ENCODE results near the gene ZNF587.

DNA sequence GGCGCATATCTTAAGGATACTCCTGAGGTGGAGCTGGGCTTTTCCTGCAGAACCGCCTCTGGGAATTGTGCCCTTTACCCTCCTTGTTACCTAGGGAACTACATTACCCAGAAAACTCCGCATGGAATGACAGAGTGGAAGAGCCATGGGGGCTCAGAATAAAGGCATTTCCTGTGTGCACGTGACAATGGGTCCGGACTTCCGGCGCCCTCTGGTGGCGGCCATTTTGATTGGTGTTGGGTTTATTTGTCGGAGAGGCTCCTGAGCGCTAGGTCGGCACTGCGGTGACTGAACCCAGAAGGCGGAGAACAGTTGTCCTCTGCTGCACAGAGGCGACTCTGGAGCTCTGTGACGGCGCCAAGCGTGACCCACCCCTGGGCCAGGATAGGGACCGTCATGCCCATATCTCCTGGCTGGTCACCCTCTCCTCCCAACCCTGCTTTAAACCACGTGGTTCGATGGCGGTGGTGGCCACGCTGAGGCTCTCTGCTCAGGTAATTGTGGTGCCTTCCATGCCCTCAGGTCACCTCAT, 19.5 kb upstream of the ZNF587 start, which contains the start of gene ZNF587B:
- TF ChIP-seq, protein P1, sequence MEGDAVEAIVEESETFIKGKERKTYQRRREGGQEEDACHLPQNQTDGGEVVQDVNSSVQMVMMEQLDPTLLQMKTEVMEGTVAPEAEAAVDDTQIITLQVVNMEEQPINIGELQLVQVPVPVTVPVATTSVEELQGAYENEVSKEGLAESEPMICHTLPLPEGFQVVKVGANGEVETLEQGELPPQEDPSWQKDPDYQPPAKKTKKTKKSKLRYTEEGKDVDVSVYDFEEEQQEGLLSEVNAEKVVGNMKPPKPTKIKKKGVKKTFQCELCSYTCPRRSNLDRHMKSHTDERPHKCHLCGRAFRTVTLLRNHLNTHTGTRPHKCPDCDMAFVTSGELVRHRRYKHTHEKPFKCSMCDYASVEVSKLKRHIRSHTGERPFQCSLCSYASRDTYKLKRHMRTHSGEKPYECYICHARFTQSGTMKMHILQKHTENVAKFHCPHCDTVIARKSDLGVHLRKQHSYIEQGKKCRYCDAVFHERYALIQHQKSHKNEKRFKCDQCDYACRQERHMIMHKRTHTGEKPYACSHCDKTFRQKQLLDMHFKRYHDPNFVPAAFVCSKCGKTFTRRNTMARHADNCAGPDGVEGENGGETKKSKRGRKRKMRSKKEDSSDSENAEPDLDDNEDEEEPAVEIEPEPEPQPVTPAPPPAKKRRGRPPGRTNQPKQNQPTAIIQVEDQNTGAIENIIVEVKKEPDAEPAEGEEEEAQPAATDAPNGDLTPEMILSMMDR (IDR thresholded peaks at IDR 0.05), result peak; percentile 81
- TF ChIP-seq POLR2AphosphoS5 (IDR thresholded peaks at IDR 0.05; ENCODE audit: low read depth, low read length), result no peak
- TF ChIP-seq, protein P2, sequence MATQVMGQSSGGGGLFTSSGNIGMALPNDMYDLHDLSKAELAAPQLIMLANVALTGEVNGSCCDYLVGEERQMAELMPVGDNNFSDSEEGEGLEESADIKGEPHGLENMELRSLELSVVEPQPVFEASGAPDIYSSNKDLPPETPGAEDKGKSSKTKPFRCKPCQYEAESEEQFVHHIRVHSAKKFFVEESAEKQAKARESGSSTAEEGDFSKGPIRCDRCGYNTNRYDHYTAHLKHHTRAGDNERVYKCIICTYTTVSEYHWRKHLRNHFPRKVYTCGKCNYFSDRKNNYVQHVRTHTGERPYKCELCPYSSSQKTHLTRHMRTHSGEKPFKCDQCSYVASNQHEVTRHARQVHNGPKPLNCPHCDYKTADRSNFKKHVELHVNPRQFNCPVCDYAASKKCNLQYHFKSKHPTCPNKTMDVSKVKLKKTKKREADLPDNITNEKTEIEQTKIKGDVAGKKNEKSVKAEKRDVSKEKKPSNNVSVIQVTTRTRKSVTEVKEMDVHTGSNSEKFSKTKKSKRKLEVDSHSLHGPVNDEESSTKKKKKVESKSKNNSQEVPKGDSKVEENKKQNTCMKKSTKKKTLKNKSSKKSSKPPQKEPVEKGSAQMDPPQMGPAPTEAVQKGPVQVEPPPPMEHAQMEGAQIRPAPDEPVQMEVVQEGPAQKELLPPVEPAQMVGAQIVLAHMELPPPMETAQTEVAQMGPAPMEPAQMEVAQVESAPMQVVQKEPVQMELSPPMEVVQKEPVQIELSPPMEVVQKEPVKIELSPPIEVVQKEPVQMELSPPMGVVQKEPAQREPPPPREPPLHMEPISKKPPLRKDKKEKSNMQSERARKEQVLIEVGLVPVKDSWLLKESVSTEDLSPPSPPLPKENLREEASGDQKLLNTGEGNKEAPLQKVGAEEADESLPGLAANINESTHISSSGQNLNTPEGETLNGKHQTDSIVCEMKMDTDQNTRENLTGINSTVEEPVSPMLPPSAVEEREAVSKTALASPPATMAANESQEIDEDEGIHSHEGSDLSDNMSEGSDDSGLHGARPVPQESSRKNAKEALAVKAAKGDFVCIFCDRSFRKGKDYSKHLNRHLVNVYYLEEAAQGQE (IDR thresholded peaks at IDR 0.05; ENCODE audit: insufficient read depth in 1 of 2, low read depth in 2 of 2, low read length in 1 of 2), result no peak
- TF ChIP-seq TCF7L2 (IDR thresholded peaks at IDR 0.05; ENCODE audit: low read depth, low read length), result no peak
- no peak for TF ChIP-seq SIN3A (IDR thresholded peaks at IDR 0.05; ENCODE audit: borderline replicate concordance, insufficient read depth, low read depth, low read length)
